ENCODE measurements around the gene PGA5. TPM values are rescaled to one million over a fixed set of nuclear protein-coding genes. Genes with fewer than 3 reads are reported as not detected.

The PGA5 gene
- total and polyA plus RNA-seq, 9 of the 15 experiments (the other 6 are each of a cell fraction or from before 2014, with no cell fraction given): not detected

GRCh38 chr11:61254403-61255025 lies 13.5 kb downstream of the PGA5 start (continued):
- TF ChIP-seq, protein P1, sequence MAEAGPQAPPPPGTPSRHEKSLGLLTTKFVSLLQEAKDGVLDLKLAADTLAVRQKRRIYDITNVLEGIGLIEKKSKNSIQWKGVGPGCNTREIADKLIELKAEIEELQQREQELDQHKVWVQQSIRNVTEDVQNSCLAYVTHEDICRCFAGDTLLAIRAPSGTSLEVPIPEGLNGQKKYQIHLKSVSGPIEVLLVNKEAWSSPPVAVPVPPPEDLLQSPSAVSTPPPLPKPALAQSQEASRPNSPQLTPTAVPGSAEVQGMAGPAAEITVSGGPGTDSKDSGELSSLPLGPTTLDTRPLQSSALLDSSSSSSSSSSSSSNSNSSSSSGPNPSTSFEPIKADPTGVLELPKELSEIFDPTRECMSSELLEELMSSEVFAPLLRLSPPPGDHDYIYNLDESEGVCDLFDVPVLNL (CRISPR knock-in tag; IDR thresholded peaks at IDR 0.05; ENCODE audit: low read depth): no peak
- TF ChIP-seq TOE1 (IDR thresholded peaks at IDR 0.05; ENCODE audit: borderline replicate concordance) (no peak), TOE1 (CRISPR knock-in tag; IDR thresholded peaks at IDR 0.05; ENCODE audit: borderline replicate concordance, low read depth) (no peak), ETV5 (CRISPR knock-in tag; IDR thresholded peaks at IDR 0.05; ENCODE audit: low read depth) (no peak), RBM34 (IDR thresholded peaks at IDR 0.05; ENCODE audit: borderline replicate concordance, insufficient read depth, low read length) (no peak), XRCC3 (IDR thresholded peaks at IDR 0.05) (no peak), U2AF2 (optimal IDR thresholded peaks at IDR 0.05; ENCODE audit: low read depth, low read length) (no peak), CREM (IDR thresholded peaks at IDR 0.05; ENCODE audit: low read depth) (0 out of 2 replicates have a peak, but pooled peaks have one; percentile 27), GATAD2B (IDR thresholded peaks at IDR 0.05; ENCODE audit: borderline replicate concordance) (no peak), NRF1 (conservative IDR thresholded peaks at IDR 0.05 in 1 of 2, IDR thresholded peaks at IDR 0.05 in 1 of 2) (no peak), ERF (CRISPR knock-in tag; IDR thresholded peaks at IDR 0.05) (no peak), ZNF511 (CRISPR knock-in tag; IDR thresholded peaks at IDR 0.05) (no peak), CEBPZ (IDR thresholded peaks at IDR 0.05; ENCODE audit: borderline replicate concordance, low read depth, low read length) (no peak), MNT (conservative IDR thresholded peaks at IDR 0.05) (no peak), ZNF785 (CRISPR knock-in tag; IDR thresholded peaks at IDR 0.05) (no peak), CREBBP (IDR thresholded peaks at IDR 0.05; ENCODE audit: low read depth, low read length) (no peak), FOXK2 (conservative IDR thresholded peaks at IDR 0.05 in 1 of 2, IDR thresholded peaks at IDR 0.05 in 1 of 2; ENCODE audit: low read depth in 2 of 2) (no peak), POLR2G (IDR thresholded peaks at IDR 0.05; ENCODE audit: low read depth, low read length) (no peak), CCAR2 (IDR thresholded peaks at IDR 0.05; ENCODE audit: low read depth, low read length) (no peak)
- TF ChIP-seq, protein P2, sequence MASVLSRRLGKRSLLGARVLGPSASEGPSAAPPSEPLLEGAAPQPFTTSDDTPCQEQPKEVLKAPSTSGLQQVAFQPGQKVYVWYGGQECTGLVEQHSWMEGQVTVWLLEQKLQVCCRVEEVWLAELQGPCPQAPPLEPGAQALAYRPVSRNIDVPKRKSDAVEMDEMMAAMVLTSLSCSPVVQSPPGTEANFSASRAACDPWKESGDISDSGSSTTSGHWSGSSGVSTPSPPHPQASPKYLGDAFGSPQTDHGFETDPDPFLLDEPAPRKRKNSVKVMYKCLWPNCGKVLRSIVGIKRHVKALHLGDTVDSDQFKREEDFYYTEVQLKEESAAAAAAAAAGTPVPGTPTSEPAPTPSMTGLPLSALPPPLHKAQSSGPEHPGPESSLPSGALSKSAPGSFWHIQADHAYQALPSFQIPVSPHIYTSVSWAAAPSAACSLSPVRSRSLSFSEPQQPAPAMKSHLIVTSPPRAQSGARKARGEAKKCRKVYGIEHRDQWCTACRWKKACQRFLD (CRISPR knock-in tag; IDR thresholded peaks at IDR 0.05): no peak

Measured in K562 (cell line).